HG02642 (cell line): ENCODE measurements around the gene PIK3CA.
"Not testable (repeated sequence)": the region's sequence is repeated elsewhere in the genome, so short reads cannot be mapped to it uniquely, and the experiment has no call there.

ENCODE experiments used
- ATAC-seq: cut with Tn5 transposase; IDR thresholded peaks from one replicate; pipeline ENCODE4 v1.9.1; 2021; ENCODE audit warnings: mild to moderate bottlenecking; ENCODE audit not compliant: unreplicated experiment, poor library complexity

The PIK3CA gene

GRCh38 chr3:179192542-179192941 is 44.4 kb downstream of the PIK3CA start:
- ATAC-seq = no peak

GRCh38 chr3:179194931-179195330 is 46.8 kb downstream of the PIK3CA start:
- no peak for ATAC-seq

DNA sequence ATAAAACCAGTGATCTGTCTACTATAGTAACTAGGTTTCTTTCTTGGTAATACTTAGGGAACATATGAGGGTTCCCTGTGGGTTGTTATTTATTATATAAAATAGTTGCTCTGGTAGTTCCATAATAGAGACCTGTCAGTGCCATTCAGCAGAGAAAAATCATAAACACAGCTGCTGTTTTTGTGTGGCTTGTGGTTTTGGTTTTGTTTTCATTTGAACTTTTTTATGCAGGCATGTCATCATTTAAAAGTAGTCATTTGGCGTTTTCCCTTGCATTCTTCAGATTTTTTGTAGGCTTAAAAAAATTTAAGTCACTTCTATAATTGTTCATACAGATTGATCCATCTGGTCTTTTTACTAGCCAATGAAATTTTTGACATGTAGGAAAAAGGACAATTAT is 47.9 kb downstream of the PIK3CA start:
- peak; percentile 90 for ATAC-seq

DNA sequence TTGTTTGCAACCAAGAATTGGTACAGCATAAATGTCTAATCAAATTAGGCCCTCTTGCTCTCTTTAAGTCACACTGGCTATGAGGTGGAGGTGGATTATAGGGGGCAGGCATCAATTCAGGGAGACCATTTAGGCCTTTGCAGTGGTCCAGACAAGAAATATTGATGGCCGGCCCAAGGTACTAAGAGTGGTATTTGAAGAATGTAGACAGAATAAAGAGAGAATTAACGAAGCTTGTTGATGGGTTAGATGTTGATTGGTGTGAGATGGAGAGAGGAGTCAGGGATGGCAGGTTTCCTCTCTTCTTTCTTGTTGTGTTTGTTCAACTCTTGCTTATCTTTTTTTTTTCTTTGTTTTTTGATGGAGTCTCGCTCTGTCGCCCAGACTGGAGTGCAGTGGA is 48.5 kb downstream of the PIK3CA start:
- ATAC-seq = no peak

DNA sequence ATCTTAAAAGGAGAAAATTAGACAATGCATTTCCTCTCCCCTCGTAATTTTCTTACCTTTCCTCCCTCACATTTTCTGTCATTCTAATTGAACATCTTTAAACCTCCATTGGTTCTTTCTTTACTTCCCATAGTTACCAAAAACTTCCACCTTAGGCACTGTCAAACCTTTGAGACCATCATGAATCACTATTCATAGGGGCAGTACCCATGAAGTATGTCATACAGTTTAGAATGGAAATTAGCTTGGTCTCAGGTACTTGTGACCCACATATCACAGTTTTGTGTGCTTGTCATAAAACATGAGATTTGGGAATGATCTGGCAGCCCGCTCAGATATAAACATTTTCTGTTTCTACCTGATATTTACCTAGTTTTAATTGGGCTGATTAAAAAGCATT is 52.6 kb downstream of the PIK3CA start:
- no peak for ATAC-seq

DNA sequence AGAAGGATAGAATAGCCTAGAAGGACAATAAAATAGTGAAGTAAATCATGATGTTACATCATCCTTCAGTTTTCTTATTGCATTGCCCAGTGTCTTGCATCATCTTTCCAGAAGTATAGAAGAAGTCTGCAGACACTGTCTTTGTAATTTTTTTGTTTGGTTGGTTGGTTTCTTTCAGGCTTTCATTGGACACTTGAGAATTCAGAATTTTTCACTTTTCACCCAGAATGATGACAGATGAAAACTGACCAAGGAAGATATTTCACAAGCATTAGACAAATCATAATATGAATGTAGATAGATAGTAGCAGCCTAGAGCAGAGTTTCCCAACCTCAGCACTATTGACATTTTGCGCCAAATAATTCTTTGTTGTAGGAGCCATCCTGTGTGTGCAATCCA is 67.4 kb downstream of the PIK3CA start:
- not testable (repeated sequence) for ATAC-seq

DNA sequence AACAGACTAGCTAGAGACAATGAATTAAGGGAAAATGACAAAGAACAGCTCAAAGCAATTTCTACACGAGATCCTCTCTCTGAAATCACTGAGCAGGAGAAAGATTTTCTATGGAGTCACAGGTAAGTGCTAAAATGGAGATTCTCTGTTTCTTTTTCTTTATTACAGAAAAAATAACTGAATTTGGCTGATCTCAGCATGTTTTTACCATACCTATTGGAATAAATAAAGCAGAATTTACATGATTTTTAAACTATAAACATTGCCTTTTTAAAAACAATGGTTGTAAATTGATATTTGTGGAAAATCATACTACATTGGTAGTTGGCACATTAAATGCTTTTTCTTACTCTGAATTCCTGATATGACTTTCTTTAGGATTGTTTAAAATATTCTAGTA is 70.1 kb downstream of the PIK3CA start:
- not testable (repeated sequence) for ATAC-seq

DNA sequence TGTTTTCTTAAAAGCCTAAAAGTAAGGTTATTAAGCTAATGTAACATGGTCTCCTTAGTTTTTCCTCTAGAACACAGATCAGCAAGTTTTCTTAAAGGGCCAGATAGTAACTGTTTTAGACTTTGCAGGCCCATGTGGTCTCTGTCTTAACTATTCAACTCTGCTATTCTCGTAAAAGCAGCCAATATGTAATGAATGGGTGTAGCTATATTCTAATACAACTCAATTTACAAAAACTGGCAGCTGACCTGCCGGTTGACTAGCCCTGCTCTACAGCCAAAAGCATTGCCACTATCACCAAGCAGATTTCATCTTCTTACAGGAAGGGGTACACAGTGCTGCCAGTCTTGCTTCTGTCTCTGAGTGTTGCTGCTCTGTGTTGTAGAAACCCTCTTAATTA is 75.4 kb downstream of the PIK3CA start:
- ATAC-seq = no peak

- no peak for ATAC-seq
These were observed 76.4 kb downstream of the PIK3CA start for GRCh38 chr3:179224584-179224983.

GRCh38 chr3:179227349-179227748 is 79.2 kb downstream of the PIK3CA start:
- no peak for ATAC-seq

DNA sequence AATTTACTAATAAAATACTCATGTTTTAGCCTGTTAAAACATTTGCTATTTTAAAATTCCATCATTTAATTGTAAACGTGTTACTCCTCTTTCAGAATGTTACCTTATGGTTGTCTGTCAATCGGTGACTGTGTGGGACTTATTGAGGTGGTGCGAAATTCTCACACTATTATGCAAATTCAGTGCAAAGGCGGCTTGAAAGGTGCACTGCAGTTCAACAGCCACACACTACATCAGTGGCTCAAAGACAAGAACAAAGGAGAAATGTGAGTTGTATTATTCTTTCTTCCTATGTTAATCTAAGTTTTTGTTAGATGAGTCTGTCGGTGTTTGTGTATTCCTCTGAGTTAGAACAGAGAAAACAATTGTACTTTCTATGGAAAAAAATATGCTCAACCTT is 81.0 kb downstream of the PIK3CA start:
- no peak for ATAC-seq

GRCh38 chr3:179233043-179233442 is 84.9 kb downstream of the PIK3CA start:
- ATAC-seq = no peak

GRCh38 chr3:179234199-179234598 is 86.0 kb downstream of the PIK3CA start:
- no peak for ATAC-seq

DNA sequence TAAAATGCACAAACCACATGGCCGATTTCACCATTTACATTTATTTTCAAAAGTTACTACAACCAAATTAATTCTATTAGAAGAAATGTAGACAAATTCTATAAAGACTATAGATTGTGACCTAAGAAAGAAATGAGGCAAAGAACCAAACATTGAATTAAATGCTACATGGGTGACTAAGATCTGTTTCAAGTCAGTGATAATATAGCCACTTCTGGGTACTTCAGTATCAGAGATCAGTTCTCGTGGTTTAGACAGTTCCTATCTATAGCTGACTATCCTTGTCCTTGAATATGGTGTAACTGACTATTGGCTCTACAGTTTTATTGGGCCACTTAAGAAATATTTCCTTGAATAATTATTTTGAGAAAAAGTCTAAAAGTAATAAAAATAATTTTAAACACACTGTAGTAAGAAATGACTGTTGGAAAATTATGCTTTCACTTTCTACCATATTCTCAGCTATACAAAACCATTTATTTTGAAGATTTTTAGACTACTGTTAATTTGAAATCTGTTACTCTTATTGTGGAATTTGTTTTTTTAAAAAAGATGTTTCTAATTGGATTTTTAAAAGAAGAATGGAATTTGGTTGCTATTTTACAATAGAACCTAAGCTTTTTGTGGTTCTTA is 88.6 kb downstream of the PIK3CA start:
- peak; percentile 75 for ATAC-seq

DNA sequence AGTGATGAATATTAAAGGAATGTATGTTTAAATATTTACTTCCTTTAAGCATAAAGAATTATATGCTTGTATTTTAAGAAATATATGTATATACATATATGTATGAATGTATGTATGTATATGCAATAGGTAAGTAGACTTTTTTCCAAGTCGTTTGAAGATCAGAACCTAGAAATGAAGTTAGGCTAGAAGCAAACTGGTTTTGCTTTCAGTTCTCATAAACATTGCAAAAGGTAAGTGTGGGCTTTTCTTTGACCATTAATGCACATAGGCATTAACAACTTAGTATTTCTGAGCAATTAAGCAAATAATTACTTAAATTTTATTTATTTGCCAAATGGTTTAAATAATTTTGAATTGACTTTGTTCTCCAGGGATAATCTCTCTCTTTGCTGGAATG is 92.1 kb downstream of the PIK3CA start:
- not testable (repeated sequence) for ATAC-seq

DNA sequence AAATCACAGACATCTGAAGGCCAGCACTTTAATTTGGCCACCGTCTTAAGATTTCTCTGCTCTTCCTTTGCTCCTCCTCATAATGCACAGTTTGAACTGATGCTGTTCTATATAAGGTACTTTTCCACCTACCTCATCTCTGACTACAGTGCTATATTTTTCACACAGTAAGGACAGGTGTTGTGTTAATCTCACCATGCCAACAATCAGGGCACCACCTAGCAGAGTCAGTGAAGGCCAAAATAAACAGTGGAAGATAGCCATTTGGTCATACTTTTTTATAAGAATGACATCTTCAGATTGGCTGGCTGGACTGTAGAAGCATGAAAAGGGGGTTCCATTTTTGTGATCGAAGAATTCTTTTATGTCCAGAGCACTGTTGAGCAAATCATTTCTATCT is 94.7 kb downstream of the PIK3CA start:
- ATAC-seq = not testable (repeated sequence)

- no peak for ATAC-seq
These were observed 96.7 kb downstream of the PIK3CA start for GRCh38 chr3:179244878-179245277.

DNA sequence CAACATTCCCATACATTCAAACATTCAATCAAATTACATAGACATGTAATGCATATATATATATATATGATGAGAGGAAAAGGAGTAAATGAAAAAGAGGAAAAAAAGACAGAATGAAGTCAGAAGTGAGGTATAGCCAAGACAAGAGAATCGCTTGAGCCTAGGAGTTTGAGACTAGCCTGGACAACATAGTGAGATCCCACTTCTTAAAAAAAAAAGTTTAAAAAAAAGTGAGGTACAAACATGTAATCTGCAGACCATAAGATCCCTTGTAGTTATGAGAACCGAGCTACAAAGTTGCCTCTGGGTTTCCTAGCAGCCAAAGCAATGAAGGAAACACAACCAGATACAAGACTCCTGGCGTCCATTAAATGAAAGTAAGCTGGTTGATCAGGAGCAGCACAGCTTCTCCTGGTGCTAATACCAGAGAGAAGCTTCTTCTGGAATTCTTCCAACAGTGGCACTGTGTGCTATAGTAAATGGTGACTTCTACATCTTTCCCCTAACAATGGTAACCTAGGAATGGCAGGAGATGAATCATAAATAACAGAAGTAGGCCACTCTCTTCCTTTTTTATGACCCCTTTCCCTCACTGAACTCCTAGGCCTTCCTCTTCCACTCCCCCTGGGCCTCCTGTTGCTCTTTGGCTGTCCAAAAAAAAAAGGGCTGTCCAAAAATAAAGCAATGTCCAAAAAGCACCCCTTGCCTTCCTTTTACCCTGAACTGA is 99.3 kb downstream of the PIK3CA start:
- no peak for ATAC-seq

DNA sequence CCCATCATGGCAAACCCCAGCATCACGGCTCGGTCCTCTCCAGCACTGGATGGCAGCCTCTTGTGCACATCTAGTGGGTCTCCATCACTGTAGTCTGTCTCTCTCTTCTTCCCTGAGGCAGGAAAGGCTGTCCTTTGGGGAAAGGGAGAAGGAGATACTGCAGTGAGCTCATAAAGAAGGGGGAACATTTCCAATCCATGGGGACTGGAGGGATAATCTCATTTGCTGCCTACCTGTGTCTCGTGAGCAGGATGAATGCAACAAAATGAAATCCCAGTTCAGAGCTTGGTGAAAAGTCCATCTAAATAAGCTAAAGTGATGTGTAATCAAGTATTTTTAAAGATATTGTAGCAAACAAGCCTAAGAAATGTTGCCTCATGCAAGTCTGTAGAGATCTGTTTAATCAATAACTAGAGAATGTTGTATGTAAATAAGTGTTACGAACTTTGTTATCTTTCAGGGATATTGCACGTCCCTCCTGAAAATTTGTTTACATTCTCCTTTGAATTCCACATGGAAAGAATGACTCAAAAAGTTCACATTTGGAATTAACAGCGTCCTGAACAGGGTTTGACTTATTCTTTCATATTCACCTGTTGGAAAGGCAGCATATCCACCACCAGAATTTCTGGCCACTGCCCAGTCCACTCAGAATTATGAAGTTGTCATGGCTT is 102.8 kb downstream of the PIK3CA start, which contains the start of gene KCNMB3:
KCNMB3 (minus strand) TSS at position 312 of the 674 bp plus-strand sequence; CDS start at position 188, 124 bp downstream.
- no peak for ATAC-seq

- ATAC-seq = no peak
These were observed 108.7 kb downstream of the PIK3CA start for GRCh38 chr3:179256813-179257212.

DNA sequence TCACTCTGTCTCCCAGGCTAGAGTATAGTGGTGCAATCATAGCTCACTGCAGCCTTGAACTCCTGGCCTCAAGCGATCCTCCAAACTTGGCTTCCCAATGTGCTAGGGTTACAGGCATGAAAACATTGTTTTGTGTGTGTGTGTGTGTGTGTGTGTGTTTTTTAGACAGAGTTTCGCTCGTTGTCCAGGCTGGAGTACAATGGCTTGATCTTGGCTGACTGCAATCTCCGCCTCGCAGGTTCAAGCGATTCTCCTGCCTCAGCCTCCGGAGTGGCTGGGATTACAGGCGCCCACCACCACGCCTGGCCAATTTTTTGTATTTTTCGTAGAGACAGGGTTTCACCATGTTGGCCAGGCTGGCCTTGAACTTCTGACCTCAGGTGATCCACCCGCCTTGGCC is 109.6 kb downstream of the PIK3CA start:
- not testable (repeated sequence) for ATAC-seq
